K562 (cell line): ENCODE results near the gene SCO1. TPM values are rescaled to one million over a fixed set of nuclear protein-coding genes. Genes with fewer than 3 reads are reported as not detected.

ENCODE experiments used
- ATAC-seq: fragments of 200-7000 bp; cut with Tn5 transposase; 3 replicates; pipeline ENCODE4 v1.9.1; 2020; ENCODE audit warnings: moderate library complexity
- BruUV-seq: library from RNA; stranded (reverse); fragments of 400-500 nt; replicated peaks from 2 replicates; lab custom pipeline; 2021; lab: Mats Ljungman, UMichigan
- CTCF ChIA-PET: fragments of 300-600 bp; formaldehyde crosslinking; extraction: SDS; loops from one replicate; lab custom pipeline; 2021; ENCODE audit warnings: low intra/inter-chr PET ratio; lab: Yijun Ruan, JAX
- POLR2A ChIA-PET: fragments of 300-600, 350-650 bp; sonication (Branson Sonifier 250); formaldehyde crosslinking; extraction: SDS; loops from one replicate; lab custom pipeline; 2021; ENCODE audit warnings: antibody characterized with exemption, inconsistent platforms; lab: Yijun Ruan, JAX
- DNase-seq, 4 experiments: peaks; one replicate each; pipeline versions ENCODE4 v3.0.0 to v3.0.0-alpha.2; 2011 to 2018; ENCODE audit warnings: low spot score in 3 of 4, mixed read lengths in 3 of 4; ENCODE audit errors: extremely low read depth in 1 of 4
- FAIRE-seq: peaks from 2 replicates; lab custom pipeline; 2011; peaks lifted over from hg19 to GRCh38; lab: Jason Lieb, UNC
- H2AFZ ChIP-seq: 2 replicates; pipeline ENCODE4 v1.6.0; 2011; ENCODE audit warnings: low read depth, low read length, control low read depth, inconsistent platforms
- H3K27ac ChIP-seq: fragments of 200-600 bp; 3 replicates; pipeline ENCODE4 v1.8.0; 2011; ENCODE audit warnings: low read depth, mild to moderate bottlenecking, control low read depth, inconsistent platforms, low read length, moderate library complexity, mixed read lengths; ENCODE audit errors: extremely low read depth
- H3K27me3 ChIP-seq, 2 experiments: fragments of 300-600 bp in 1 of 2; 2 replicates in 1 of 2; 3 replicates in 1 of 2; pipeline versions ENCODE4 v1.6.0 to v1.8.0; 2011; ENCODE audit warnings: inconsistent platforms in 2 of 2, low read length in 2 of 2, mild to moderate bottlenecking in 1 of 2, mixed read lengths in 1 of 2, moderate library complexity in 1 of 2; ENCODE audit not compliant: control insufficient read depth in 2 of 2, insufficient read depth in 2 of 2
- H3K36me3 ChIP-seq: fragments of 300-600 bp; 3 replicates; pipeline ENCODE4 v1.8.0; 2011; ENCODE audit warnings: mild to moderate bottlenecking, low read length, inconsistent platforms; ENCODE audit not compliant: control insufficient read depth, insufficient read depth
- H3K4me1 ChIP-seq, 2 experiments: fragments of 200-600 bp in 1 of 2; replicated peaks in 1 of 2; 2 replicates in 1 of 2; 3 replicates in 1 of 2; pipeline versions ENCODE4 v1.5.1 to v1.8.0; 2011; ENCODE audit warnings: inconsistent platforms in 2 of 2, low read length in 2 of 2, mild to moderate bottlenecking in 1 of 2, mixed read lengths in 1 of 2, moderate library complexity in 1 of 2; ENCODE audit not compliant: control insufficient read depth in 2 of 2, insufficient read depth in 2 of 2
- H3K4me2 ChIP-seq: 2 replicates; pipeline ENCODE4 v1.6.1; 2011; ENCODE audit warnings: low read length, control low read depth, inconsistent platforms, mixed read lengths; ENCODE audit not compliant: insufficient read depth
- H3K4me3 ChIP-seq: fragments of 200-600 bp; sonication (generic), shearing (Covaris generic); 2 replicates; pipeline ENCODE4 v1.5.1; 2016; ENCODE audit warnings: control low read depth, inconsistent platforms
- H3K79me2 ChIP-seq: fragments of 200-600 bp; 3 replicates; pipeline ENCODE4 v1.8.0; 2011; ENCODE audit warnings: low read length, inconsistent platforms; ENCODE audit not compliant: control insufficient read depth, insufficient read depth
- H3K9ac ChIP-seq, 2 experiments: 2 replicates each; pipeline versions ENCODE4 v1.6.0 to v1.6.1; 2011; ENCODE audit warnings: low read depth in 2 of 2, low read length in 2 of 2, control low read depth in 1 of 2, inconsistent platforms in 1 of 2, mild to moderate bottlenecking in 1 of 2, mixed read lengths in 1 of 2; ENCODE audit not compliant: insufficient read depth in 1 of 2
- H3K9me1 ChIP-seq: one replicate; pipeline ENCODE4 v1.6.0; 2011; ENCODE audit warnings: inconsistent platforms, mild to moderate bottlenecking, low read length, moderate library complexity; ENCODE audit not compliant: control insufficient read depth, insufficient read depth
- H3K9me3 ChIP-seq: replicated peaks from 2 replicates; pipeline ENCODE4 v1.5.1; 2011; ENCODE audit warnings: low read depth, low read length, inconsistent platforms; ENCODE audit not compliant: control insufficient read depth, insufficient read depth
- H4K20me1 ChIP-seq: replicated peaks from 2 replicates; pipeline ENCODE4 v1.6.1; 2011; ENCODE audit warnings: low read length, inconsistent platforms, mixed read lengths; ENCODE audit not compliant: control insufficient read depth, insufficient read depth
- HDAC2 ChIP-seq: fragments of 450-650 bp; IDR thresholded peaks from 2 replicates; pipeline ENCODE4 v1.6.1; 2016; ENCODE audit warnings: mild to moderate bottlenecking
- MEIS2 ChIP-seq: fragments of 450-650 bp; IDR thresholded peaks from 2 replicates; pipeline ENCODE4 v1.6.1; 2014; ENCODE audit warnings: mild to moderate bottlenecking; ENCODE audit not compliant: partially characterized antibody
- RBBP5 ChIP-seq: fragments of 200-600 bp; sonication (generic); IDR thresholded peaks from 2 replicates; pipeline ENCODE4 v1.6.1; 2012; ENCODE audit warnings: borderline replicate concordance, mild to moderate bottlenecking, low read length, control low read depth, inconsistent platforms; ENCODE audit not compliant: insufficient read depth, poor library complexity, severe bottlenecking
- SNIP1 ChIP-seq: fragments of 450-650 bp; IDR thresholded peaks from 2 replicates; pipeline ENCODE4 v1.7.1; 2017; ENCODE audit warnings: low read depth, mild to moderate bottlenecking
- TCFL5 ChIP-seq: fragments of 250-450 bp; sonication (Bioruptor Pico); conservative IDR thresholded peaks from 2 replicates; pipeline ENCODE4 v1.6.1; 2021; ENCODE audit warnings: mild to moderate bottlenecking, moderate library complexity, matching md5 sums
- ZNF140 ChIP-seq: fragments of 250-450 bp; sonication (Bioruptor Pico); IDR thresholded peaks from 2 replicates; pipeline ENCODE4 v1.8.0; 2021; ENCODE audit warnings: moderate library complexity, mild to moderate bottlenecking, inconsistent platforms
- ZNF668 ChIP-seq: fragments of 250-450 bp; sonication (Bioruptor Pico); IDR thresholded peaks from 2 replicates; pipeline ENCODE4 v1.8.0; 2022; ENCODE audit warnings: mild to moderate bottlenecking, inconsistent platforms
- ZNF766 ChIP-seq: fragments of 200-800 bp; sonication (Bioruptor generic); conservative IDR thresholded peaks from 2 replicates; pipeline ENCODE4 v1.6.1; 2016; ENCODE audit warnings: missing genetic modification characterization, missing compliant biosample characterization
- WGBS: fragments of 100-300 bp; shearing (Covaris generic); methylation state at CpG from one replicate; pipeline ENCODE4 v1.1.6; 2016; ENCODE audit warnings: low coverage, mixed read lengths; ENCODE audit not compliant: insufficient coverage; ENCODE audit errors: missing lambda C conversion rate; 5-methylcytosine and 5-hydroxymethylcytosine counted together
- in situ Hi-C: fragments of 300-500 bp; cut with MboI; formaldehyde crosslinking; loops from 4 replicates; pipeline ENCODE4 v1.15.0; 2018; ENCODE audit warnings: inconsistent platforms, mixed read lengths
- intact Hi-C: fragments of 100-400 bp; cut with micrococcal nuclease; formaldehyde crosslinking; loops from 2 replicates; pipeline ENCODE4 v1.14.2; 2022
- polyA plus RNA-seq, 8 experiments: library from polyadenylated mRNA; depleted of rRNA in 4 of 8; stranded (reverse) in 5 of 8; unstranded in 3 of 8; fragments of >200 nt; fragmentation: Nextera tagmentation in 2 of 8; fragmentation: Illumina TruSeq in 1 of 8; extraction: Ambion mirVana in 2 of 8; extraction: Trizol in 1 of 8; gene quantifications; 2 replicates each; pipeline versions ENCODE4 v1.2.1 to v1.2.3, GENCODE V29; 2011 to 2014; ENCODE audit warnings: inconsistent platforms in 1 of 8, missing spikeins in 1 of 8
- total RNA-seq, 7 experiments: library from RNA; depleted of rRNA in 6 of 7; stranded (reverse); fragments of >200 nt in 6 of 7; fragmentation: Illumina TruSeq in 2 of 7; extraction: Trizol in 2 of 7; gene quantifications; 2 replicates each; pipeline versions ENCODE4 v1.2.1 to v1.2.3, GENCODE V29; 2011 to 2021; ENCODE audit warnings: low replicate concordance in 1 of 7
- TF ChIP-seq, protein P1 (sequence below): fragments of 250-450 bp; sonication (Bioruptor Pico); IDR thresholded peaks from 2 replicates; pipeline ENCODE4 v1.4.0; 2020; ENCODE audit warnings: mild to moderate bottlenecking, moderate library complexity
- TF ChIP-seq, protein P2 (sequence below): fragments of 200-800 bp; sonication (Bioruptor generic); IDR thresholded peaks from 2 replicates; pipeline ENCODE4 v1.6.1; 2017; ENCODE audit warnings: missing genetic modification characterization, missing compliant biosample characterization
- TF ChIP-seq, protein P3 (sequence below): fragments of 250-450 bp; sonication (Bioruptor Pico); IDR thresholded peaks from 2 replicates; pipeline ENCODE4 v1.5.0; 2020; ENCODE audit warnings: mild to moderate bottlenecking
- TF ChIP-seq, protein P4 (sequence below): sonication (generic); formaldehyde crosslinking; IDR thresholded peaks from 2 replicates; pipeline ENCODE4 v1.8.0; 2022; ENCODE audit warnings: mild to moderate bottlenecking, missing genetic modification reagents, borderline replicate concordance

SCO1 gene
- total and polyA plus RNA-seq, 9 of the 15 experiments (the other 6 are each of a cell fraction or from before 2014, with no cell fraction given): 7.1 to 40.9 (median 22.1) TPM

DNA sequence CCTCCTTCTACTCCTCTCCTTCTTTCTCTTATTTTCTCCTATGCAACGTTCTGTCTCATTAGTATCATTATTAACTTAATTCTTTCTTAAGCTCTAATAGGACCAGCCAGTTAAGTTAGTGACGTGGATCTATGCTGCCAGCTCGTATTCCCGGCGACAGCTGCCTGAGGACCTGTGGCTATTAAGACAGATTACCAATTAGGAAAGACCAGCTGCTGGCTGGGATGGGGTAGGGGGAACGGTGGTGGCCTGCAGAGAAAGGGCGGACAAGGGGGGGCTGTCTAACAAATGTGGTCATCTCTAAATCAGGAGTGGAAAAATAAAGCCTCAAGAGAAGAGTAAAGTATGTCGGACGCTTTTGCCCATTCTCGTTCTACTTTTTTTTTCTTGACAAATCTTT, 39.5 kb downstream of the SCO1 start:
- no TSS peak for BruUV-seq
- H3K4me2 ChIP-seq: no peak overlapping the region
- CTCF ChIA-PET: no interaction called here
- H3K4me3 ChIP-seq: no peak overlapping the region
- H3K79me2 ChIP-seq: no peaks in the 10 kb centered on the region
- H3K4me1 ChIP-seq: no peaks in the 10 kb centered on the region
- DNase-seq (no peak), FAIRE-seq (no peak)
- H3K9me3 ChIP-seq: no peaks in the 10 kb centered on the region
- intact Hi-C loops: no loop called here
- POLR2A ChIA-PET: no interaction called here
- no peak overlapping the region for H3K27ac ChIP-seq
- H2AFZ ChIP-seq: no peak overlapping the region
- H3K9ac ChIP-seq: no peak overlapping the region
- H4K20me1 ChIP-seq: no peaks in the 10 kb centered on the region
- H3K36me3 ChIP-seq: no peaks in the 10 kb centered on the region
- in situ Hi-C loops: no loop called here
- H3K27me3 ChIP-seq: peaks cover 0 to 17% of the 10 kb centered on the region in 2 experiments; a peak in 2 of 5 replicates
- 10% methylated on average over 3 of the region's 10 CpGs for WGBS
- no peaks in the 10 kb centered on the region for H3K9me1 ChIP-seq
- TF ChIP-seq, protein P1, sequence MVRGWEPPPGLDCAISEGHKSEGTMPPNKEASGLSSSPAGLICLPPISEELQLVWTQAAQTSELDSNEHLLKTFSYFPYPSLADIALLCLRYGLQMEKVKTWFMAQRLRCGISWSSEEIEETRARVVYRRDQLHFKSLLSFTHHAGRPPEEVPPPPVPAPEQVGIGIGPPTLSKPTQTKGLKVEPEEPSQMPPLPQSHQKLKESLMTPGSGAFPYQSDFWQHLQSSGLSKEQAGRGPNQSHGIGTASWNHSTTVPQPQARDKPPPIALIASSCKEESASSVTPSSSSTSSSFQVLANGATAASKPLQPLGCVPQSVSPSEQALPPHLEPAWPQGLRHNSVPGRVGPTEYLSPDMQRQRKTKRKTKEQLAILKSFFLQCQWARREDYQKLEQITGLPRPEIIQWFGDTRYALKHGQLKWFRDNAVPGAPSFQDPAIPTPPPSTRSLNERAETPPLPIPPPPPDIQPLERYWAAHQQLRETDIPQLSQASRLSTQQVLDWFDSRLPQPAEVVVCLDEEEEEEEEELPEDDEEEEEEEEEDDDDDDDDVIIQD: no peak
- TF ChIP-seq HDAC2 (no peak), RBBP5 (no peak), SNIP1 (no peak), ZNF766 (CRISPR knock-in tag) (no peak), ZNF668 (CRISPR knock-in tag) (no peak), MEIS2 (no peak), TCFL5 (CRISPR knock-in tag) (no peak), ZNF140 (CRISPR knock-in tag) (no peak)
- TF ChIP-seq, protein P2, sequence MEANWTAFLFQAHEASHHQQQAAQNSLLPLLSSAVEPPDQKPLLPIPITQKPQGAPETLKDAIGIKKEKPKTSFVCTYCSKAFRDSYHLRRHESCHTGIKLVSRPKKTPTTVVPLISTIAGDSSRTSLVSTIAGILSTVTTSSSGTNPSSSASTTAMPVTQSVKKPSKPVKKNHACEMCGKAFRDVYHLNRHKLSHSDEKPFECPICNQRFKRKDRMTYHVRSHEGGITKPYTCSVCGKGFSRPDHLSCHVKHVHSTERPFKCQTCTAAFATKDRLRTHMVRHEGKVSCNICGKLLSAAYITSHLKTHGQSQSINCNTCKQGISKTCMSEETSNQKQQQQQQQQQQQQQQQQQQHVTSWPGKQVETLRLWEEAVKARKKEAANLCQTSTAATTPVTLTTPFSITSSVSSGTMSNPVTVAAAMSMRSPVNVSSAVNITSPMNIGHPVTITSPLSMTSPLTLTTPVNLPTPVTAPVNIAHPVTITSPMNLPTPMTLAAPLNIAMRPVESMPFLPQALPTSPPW (CRISPR knock-in tag): no peak
- TF ChIP-seq, protein P3, sequence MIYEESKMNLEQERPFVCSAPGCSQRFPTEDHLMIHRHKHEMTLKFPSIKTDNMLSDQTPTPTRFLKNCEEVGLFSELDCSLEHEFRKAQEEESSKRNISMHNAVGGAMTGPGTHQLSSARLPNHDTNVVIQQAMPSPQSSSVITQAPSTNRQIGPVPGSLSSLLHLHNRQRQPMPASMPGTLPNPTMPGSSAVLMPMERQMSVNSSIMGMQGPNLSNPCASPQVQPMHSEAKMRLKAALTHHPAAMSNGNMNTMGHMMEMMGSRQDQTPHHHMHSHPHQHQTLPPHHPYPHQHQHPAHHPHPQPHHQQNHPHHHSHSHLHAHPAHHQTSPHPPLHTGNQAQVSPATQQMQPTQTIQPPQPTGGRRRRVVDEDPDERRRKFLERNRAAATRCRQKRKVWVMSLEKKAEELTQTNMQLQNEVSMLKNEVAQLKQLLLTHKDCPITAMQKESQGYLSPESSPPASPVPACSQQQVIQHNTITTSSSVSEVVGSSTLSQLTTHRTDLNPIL (CRISPR knock-in tag): no peak
- TF ChIP-seq, protein P4, sequence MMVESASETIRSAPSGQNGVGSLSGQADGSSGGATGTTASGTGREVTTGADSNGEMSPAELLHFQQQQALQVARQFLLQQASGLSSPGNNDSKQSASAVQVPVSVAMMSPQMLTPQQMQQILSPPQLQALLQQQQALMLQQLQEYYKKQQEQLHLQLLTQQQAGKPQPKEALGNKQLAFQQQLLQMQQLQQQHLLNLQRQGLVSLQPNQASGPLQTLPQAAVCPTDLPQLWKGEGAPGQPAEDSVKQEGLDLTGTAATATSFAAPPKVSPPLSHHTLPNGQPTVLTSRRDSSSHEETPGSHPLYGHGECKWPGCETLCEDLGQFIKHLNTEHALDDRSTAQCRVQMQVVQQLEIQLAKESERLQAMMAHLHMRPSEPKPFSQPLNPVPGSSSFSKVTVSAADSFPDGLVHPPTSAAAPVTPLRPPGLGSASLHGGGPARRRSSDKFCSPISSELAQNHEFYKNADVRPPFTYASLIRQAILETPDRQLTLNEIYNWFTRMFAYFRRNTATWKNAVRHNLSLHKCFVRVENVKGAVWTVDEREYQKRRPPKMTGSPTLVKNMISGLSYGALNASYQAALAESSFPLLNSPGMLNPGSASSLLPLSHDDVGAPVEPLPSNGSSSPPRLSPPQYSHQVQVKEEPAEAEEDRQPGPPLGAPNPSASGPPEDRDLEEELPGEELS (CRISPR knock-in tag): no peak
- TF ChIP-seq, all 486 proteins: peak for 0
- no peak for ATAC-seq
